Measurements from ENCODE around the gene UBE2D2.

GRCh38 chr5:139654871-139655491 lies 93.8 kb downstream of the UBE2D2 start:
- TF ChIP-seq CTCF (IDR thresholded peaks at IDR 0.05; ENCODE audit: low read depth, low read length) = no peak
- TF ChIP-seq EZH2phosphoT487 (IDR thresholded peaks at IDR 0.05; ENCODE audit: low read depth) = no peak

All from OCI-LY3 (cell line).